NOMO-1 (cell line): Measurements from ENCODE around the gene ZNF366.
A peak's percentile ranks its signal among the peaks of the same experiment; 100 is the strongest.
"Not testable (repeated sequence)": the region's sequence is repeated elsewhere in the genome, so short reads cannot be mapped to it uniquely, and the experiment has no call there.

Experiments used
- DNase-seq, 2 experiments: peaks; one replicate each; lab custom pipeline; 2025; ENCODE audit not compliant: unreplicated experiment in 2 of 2; lab: John Stamatoyannopoulos, UW

The ZNF366 gene

DNA sequence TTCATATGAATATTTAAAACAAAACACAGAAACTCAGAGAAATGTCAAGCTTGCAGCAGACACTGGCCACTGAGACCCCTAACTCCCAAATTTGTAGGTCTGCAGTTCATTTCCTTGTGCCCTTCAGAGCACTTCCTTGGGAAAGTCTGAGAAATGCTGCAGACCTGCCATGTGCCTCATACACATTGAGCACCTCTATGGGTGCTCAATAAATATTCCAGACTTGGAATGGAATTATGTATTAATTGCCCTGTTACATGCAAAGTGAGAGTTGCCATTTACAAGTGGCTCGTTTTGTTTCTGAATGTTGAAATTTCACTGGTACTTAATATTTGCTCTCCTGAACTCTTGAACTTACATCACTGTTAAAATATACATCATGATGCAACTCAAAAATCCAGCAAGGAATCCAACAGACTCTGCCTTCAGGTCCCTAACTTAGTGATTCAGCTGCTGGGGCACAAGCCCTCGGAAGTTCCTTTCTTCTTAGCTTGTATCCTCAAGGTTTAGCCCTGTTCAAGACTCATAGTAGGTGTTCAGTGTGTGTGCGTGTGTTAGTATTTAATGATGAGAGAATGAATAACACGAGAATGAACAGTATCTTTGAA is 96.4 kb downstream of the ZNF366 start:
- no peak for DNase-seq

DNA sequence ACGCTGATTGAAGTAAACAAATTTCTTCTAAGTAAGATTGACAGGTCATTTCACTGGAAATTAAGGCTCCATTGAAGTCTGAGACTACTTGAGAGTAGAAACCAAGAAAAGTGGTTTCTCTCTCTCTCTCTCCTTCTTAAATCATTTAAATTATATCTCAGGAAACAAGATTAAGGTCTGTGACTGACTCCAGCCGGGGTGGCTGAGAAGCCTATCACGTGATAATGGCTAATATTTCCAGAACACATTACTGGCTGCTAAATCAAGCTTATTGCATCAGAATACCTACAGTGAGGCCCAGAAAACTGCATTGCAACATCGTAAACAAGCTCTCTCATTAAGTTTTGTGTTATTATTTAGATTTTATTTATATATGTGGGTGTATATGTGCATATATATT is 98.6 kb downstream of the ZNF366 start:
- peak in 1 of 2 experiments; percentile 17 for DNase-seq

DNA sequence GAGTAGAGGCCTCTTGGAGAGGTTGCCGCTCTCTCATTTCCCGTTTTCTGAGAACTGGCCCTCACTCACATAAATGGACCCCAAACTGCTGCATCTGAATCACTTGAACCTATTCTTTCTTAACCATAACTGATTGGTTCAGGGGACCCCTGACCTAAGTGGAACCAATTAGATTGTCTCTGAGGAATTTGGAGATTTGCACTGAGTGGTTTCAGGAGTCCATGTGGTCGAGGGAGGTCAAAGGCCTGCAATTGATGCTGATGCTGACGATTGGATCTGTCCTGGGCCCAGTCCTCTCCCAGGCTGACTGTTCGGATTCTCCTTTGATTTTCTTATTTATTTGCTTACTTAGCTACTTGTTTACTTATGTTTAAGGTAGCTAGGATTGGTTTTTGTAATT is 99.1 kb downstream of the ZNF366 start:
- DNase-seq: no peak

DNA sequence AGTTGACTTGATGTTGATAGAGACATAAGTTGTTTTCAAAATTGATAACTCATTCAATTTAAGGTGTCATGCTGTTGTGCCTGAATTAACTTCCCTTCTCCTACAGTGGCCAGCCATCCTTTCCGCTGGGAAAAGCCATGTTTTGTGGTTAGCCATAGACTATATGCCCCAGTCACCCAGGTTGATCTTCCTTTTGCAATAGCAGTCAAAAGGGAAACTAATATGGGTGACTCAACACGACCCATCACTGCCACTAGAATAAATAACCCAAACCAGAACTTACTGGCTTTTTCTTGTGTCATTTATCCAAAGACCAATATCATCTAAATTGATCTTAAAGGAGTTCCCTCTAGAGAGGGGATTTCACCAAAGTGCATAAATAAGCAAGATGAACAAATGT is 99.7 kb downstream of the ZNF366 start:
- peak in 1 of 2 experiments; percentile 26 for DNase-seq

DNA sequence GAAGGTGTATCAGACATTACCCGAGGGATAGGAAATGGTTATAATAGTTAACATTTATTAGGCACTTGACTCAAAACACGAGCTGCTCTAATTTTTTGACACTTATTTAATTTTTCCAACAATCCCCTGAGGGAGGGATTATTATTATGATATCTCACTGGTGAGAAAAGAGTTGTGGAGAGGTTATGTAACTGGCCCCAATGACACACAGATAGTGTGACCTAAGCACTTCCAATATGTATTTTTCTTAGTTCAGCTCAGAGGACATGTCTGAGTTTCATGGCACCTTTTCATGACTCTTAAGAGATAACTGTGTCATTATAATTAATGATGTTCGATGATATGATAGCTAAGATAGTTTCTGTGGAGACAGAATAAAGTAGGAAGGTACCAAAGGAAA is 100.1 kb downstream of the ZNF366 start:
- DNase-seq: no peak

DNA sequence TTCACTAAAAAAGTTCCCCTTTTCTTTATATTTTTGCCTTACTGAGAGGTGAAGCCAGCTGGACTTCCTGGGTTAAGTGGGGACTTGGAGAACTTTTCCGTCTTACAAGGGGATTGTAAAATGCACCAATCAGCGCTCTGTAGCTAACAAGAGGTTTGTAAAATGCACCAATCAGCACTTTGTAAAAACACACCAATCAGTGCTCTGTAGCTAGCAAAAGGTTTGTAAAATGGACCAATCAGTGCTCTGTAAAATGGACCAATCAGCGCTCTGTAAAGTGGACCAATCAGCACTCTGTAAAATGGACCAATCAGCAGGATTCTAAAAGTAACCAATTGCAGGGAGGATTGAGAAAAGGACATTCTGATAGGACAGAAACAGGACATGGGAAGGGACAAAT is 102.4 kb downstream of the ZNF366 start:
- not testable (repeated sequence) for DNase-seq

DNA sequence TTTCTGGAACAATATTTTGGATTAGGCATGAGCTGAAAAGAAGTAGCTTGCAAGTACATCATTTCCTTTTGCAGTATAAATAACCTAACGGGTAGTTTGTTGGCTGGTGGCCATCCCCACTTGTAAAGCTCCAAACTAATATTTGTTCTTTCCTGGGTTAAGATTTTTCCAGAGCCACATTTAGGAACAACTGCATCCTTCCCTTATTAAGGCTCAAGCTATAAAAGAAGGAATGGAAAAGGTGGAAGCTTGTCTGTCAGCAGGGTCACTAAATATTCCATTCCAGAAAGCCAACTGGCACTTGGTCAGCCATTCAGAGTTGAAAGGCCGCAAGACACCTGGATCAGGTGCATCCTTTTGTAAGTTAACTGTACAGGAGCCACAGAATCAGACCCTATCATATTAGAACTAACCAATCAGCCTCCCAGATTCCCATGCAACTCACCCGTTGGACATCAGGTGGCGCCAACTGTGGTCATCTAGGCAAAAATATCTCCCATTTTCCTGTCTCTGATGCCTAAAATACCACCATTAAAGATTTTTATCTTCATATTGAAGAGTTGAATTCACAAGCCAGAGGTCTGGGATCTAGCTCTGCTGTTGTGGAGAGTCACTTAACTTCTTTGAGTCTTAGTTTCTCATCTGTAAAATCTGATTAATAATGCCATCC is 104.1 kb downstream of the ZNF366 start:
- no peak for DNase-seq

DNA sequence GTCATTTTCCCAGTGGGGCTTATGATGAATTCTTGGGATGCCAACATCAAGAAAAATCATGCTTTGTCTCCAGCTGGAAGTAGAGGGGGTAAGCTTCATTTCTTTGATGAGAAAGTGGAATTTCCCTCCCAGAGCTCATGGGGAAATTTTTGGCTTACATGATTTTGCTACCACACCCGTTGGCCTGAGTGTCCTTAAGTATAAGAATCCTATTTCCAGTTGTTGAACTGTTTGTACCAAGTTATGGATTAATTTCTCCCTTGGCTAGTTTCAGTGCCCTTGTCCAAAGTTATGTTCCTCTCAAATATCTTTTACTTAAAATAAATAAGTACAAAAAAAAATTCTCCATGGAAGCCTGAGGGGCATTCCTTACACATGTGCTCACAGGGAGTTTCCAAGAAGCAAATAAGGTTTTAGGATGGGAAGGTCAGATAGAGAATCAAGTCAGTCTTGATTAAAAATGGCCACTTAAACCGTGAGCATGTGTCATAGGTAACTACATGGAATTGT is 104.8 kb downstream of the ZNF366 start:
- no peak for DNase-seq

DNA sequence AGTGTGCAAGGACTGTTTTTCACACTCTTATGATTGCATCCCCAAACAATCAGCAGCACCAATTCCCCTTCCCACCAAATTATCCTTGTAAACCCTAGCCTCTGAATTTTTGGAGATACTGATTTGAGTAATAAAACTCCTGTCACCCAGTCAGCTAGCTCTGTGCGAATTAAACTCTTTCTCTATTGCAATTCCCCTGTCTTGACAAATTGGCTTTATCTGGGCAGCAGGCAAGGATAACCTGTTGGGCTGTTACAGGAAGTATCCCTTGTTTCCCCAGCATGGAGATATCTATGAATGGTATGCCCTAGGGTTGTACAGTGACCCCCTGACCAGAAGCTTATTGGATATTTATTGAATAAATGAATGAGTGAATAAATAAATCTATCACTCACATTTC is 106.3 kb downstream of the ZNF366 start:
- DNase-seq: no peak

DNA sequence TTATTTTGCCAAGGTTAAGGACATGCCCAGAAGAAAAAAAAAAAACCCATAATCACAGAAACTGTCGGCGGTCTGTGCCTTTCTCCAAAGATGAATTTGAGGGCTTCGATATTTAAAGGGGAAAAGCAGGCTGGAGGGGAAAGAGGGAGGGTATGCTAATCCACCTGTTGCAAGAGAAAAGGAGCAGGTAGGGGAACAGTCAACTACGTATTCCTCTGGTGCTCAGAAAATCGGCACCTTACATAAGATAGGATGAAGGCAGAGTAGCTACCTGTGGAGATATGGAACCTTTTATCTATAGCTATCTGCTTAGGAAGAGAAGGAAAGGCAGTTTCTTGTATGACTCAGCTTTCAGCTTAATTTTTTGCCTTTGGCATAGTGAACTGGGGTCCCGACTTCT is 109.4 kb downstream of the ZNF366 start:
- DNase-seq: peak in 1 of 2 experiments; percentile 26

DNA sequence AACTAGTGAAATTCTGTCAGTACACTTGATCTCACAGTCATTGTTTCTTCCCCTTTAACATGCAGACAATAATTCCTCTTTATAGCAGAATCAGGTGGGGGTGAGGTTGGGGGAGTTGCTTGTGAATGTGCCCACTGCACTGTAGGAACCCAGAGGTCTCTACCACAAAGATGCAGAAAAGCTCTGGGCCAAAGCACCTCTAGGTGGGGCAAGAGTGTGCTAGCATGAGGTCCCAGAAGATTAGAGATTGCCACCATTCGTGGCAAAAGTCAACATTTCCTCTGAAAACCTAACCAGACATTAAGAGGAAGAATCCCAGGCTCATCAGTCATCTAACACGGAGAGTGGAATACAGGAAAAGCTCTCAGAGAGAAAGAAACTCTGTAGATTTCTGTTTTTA is 112.5 kb downstream of the ZNF366 start:
- peak; percentile 41 to 43 for DNase-seq

DNA sequence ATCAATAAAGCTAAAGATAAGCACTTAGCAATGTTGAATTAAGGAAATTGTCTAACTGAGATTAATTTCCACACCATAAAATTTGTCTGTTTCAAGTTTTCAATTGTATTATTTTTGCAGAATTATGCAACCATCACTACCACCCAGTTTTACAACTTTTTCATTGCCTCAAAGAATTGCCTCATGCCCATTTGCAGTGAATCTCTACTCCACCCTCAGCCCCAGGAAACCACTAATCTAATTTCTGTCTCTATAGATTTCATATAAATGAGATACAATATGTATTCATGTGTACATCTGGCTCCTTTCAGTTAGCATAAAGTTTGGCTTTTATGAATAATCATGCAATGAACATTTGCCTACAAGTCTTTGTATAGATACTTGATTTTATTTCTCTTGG is 114.2 kb downstream of the ZNF366 start:
- peak; percentile 51 to 66 for DNase-seq
